ENCODE measurements around the gene AJUBA.
"Not testable (repeated sequence)": the region's sequence is repeated elsewhere in the genome, so short reads cannot be mapped to it uniquely, and the experiment has no call there.

Gene AJUBA

DNA sequence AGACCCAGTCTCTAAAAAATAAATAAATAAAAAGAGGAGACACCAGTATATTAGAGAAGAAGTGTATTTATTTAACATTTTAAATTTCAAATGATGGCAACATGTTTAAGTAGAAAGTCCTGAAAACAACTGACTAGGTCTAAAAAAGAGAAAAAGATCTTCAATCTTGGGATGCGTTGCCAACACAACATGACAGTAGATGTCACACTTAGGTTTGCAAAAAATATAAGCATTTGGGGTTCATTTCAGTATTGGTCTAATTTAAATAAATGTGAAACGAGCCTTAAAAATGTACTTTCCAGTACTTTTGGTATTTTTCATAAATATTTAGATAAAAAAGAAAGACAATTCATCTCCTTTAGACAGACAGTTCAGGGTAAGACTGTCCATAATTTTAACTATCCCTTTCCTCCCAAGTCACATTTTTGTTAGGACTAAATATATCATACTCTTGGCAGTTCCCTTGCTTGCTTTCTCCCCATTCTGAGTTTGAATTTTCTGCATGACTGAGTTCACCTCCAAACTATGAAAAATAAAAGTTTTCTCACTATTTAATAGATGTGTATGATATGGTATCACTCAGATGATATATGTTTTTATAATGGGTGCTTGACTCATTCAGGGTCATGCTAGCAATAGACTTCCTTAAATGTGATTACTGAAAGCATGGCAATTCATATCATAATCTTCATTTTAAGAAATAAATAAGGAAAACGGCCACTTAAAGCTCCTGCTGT lies 23.3 kb upstream of the AJUBA start:
- no peak for DNase-seq

DNA sequence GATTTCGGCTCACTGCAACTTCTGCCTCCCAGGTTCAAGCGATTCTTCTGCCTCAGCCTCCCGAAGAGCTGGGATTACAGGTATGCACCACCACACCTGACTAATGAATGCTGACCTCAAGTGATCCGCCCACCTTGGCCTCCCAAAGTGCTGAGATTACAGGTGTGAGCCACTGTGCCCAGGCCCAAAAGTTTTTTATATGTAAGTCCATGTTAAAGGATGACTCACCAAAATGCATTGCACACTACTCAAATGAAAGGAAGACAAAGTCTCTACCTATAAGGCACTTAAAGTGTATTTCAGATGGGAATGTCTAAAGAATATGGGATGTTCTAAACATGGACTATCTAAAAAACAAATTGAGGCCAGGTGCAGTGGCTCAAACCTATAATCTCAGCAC lies 21.9 kb upstream of the AJUBA start:
- DNase-seq: not testable (repeated sequence)

DNA sequence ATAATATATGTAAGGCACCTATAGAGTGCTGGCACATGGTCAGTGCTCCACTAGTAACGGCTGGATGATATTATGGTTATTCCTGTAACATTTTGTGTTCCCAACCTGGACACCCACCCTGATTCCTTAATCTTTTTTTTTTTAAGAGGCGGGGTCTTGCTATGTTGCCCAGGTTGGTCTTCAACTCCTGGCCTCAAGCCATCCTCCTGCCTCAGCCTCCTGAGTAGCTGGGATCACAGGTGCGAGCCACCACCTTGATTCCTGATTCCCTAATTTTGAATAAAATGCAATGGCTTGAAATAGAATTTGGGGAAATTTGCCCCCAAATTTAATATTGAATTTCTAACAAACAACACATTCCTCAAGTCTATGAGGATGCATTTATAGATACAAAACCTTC lies 20.2 kb upstream of the AJUBA start:
- no peak for DNase-seq

DNA sequence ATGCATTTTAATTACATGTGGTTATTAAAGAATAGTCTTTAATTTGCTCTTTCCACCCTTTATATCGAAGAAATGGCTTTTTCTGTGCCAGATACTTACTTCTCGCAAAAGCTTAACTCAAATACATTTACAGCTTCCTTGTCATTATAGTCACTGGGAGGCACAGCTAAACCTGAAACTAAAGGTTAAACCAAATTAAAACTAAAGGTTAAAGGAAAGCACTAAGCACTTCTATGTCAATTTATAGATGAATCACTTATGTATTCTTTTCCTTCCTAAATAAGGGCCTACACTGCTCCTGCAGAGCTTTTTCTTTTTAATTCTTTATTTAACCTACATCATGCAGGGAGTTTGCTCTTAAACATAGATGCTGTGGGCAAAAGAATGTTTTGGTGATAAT lies 18.5 kb upstream of the AJUBA start:
- DNase-seq: no peak

DNA sequence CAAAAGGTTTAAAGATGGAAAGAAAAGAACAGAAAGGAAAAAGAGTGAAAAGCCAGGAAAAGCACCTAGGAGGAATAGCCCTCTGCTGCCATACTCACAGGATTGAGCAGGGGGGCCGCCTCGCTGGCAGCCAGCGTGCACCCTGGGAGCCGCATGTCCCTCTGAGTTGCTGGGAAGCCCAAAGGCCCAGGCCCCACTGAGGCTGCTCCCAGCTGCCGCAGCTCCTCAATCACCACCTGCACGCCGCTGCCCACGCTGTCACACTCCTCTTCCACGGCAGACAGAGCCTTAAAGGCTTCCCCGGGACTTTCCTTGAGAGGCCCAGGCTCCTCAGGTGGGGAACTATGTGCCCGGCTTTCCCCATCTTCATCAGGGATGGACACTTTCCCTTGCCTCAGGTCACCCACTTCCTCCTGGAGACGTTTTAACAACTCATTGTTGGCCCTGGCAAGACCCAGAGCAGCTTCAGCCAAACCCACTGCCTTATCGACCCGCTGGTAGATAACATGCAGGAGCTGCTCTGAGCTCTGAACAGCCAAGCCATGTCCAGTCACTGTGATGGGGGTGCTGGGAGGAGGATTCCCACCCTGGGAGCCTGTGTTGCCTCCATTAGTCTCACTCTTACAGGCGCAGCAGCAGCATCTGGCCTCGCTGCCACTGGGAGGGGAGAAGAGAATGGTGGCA lies 16.1 kb upstream of the AJUBA start:
- DNase-seq: no peak

DNA sequence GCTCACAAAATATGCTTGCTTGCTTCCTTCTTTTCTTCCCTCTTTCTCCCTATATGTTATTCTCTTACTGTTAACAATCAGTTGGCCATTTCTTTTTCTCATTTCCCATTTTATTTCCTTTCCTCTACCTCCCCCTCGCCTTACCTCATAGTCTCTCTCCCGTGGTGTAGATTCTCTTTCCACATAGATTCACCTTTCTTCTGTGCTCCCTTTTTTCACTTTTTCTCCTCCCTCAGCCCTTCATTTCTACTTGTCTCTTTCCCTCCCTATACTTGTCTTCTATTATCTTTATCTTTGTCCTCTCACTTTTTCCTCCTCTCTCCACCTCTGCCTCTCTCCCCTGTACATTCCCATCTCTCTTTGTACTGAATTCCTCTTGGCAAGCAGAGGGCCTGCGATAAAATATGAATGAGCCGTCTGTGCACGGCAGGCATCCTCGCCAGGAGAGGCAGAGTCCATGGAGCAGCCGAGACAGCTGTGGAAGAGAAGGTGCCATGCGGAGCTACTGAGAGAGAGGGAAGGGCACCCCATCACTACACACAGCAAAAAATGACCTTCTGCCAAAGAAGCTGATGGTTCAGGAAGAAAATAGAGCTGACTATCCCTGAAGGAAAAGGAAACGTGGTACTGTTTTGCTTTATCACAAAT lies 15.4 kb upstream of the AJUBA start:
- no peak for DNase-seq

DNA sequence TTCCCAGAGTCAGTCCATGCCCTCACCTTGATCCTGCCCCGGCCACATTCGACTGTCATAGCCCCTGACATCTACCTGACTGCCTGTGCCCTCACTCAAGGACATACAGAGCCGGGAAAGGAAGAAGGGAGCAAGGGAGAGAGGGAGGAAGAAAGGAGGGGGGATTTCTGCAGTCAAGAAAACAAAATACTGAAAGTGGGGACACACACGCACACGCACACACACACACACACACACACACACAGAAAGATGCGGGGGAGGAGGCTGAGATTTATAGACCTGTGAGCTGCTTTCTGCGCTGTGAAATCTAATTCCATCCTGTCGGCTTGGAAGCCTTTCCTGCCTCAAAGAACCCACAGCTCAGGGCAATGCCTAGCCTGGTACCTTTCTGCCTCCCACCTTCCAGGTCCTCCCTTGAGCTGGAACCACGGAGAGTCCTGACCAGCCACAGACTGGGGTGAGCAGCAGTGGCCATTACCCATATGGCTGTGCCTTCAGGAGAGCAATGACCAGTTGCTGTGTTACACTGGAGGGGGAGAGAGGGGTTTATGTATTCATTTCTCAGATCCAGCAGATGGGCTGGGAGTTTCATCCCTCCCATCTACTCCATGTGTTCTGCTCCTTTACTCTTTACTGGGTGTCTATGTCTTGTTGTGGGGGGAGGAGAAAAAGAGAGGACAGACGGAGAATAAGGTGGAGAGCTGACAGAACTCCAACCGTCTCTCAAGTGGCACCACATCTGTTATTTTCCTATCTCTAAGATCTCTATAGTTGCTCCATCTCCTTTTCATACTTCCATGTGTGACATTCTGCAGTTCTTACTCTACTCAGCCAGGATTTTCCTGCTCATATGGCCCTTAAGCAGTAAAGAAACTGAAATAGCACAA lies 14.7 kb upstream of the AJUBA start:
- DNase-seq: no peak

DNA sequence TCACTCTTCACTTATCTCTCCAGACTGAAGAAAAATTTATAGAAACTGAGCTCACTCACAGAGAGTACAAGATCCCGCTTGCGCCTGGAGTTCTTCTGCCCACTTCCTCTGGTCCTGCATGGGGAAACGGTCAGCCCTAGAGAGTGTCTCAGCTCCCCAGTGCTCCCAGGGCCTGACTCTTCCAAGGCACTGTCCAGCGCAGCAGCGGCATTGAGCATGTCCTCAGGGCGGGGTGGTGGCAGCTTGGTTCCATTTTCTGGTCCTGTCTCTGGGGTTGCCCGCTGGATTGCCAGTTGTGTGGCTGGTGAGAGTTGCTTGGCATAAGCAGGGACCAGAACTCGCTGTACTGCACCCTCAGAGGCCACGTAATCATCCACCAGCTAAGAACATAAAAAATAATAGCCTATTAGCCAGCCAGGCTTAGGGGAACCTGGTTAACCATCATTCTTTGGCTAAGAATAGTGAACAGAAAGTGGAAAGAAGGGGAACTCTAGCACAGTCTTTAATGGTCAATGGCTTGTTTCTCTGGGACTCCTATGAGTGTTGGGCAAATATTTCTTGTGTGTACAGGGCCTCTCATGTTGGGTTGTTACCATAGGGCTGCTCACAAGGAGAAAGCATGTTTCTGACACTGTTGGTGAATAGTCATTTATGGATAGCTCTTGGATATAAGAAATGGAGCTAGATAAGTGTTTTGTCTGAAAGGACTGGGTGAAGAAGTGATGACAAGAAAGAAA lies 13.7 kb upstream of the AJUBA start:
- DNase-seq: no peak

DNA sequence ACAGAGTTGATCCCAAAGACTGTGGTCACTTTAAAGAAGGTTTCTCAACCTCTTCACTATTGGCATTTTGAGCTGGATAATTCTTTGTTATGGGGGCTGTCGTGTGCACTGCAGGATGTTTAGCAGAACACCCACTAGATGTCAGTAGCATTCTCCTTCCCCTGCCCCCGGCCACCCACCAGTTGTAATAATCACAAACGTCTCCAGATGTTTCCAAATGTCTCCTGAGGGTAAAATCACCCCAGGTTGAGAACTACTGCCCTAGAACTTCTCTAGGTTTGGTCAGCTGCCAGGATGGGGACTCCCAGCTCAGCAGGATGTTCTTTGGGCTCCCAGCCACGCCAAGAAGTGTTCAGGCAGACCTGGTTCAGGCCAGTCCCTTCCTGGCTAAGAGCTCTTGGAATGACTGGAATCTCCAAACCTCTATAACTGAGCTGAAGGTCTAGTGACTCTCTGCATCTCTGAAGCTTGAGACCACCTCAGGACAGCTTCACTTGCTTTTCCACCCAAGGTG lies 12.5 kb upstream of the AJUBA start:
- peak; percentile 33 for DNase-seq

DNA sequence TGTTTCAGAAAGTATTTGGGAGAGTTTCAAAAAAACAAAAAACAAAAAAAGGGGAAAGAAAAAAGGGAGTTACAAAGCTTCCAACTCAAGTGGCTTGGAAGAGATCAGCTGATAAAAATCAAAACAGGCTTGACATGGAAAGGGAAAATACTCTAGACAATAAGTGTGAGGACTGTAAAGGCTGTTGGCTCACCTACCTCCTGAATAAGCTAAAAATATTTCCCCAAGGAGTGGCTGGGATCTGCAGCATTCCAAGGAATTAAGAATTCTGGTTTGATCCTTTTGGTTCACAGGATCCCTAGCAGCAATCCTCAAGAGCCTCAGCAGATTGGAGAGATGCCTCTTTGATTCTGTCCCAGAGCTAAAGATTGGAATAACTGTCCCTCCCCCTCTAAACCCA lies 11.2 kb upstream of the AJUBA start:
- DNase-seq: no peak

DNA sequence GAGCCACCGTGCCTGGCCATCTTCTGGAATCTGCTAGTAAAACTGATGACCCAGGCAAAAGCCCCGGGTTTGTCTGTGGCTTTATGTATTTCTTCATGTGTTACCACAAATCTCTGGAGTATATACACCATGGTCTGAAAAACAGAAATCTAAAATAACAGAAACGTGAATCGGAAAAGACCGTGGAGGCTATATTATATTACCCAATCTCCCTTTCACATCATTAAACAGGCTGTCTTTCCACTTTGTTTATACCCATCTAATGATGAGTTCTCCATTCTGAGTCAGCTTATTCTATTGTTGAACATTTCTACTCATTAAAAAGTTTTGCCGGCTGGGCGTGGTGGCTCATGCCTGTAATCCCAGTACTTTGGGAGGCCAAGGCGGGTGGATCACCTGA lies 9.5 kb upstream of the AJUBA start:
- DNase-seq: no peak

DNA sequence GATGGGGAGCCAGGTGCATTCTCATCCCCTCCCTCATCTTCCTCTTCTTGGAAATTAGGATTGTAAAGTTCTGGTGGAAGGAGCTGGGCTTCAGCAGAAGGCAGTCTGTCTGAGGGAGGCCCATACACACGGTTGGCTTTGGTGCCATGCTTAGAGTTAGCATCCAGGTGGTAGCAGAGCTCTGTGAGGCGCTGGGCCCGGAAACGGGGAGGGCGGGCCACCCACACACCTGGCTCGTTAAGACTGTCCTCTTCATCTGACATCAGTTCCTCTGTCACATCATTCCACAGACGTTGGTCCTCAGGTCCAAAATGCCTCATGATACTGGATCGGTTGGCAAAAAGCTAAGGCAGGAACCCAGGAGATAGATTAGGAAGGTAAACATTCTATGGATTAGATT lies 4.9 kb upstream of the AJUBA start:
- no peak for DNase-seq

DNA sequence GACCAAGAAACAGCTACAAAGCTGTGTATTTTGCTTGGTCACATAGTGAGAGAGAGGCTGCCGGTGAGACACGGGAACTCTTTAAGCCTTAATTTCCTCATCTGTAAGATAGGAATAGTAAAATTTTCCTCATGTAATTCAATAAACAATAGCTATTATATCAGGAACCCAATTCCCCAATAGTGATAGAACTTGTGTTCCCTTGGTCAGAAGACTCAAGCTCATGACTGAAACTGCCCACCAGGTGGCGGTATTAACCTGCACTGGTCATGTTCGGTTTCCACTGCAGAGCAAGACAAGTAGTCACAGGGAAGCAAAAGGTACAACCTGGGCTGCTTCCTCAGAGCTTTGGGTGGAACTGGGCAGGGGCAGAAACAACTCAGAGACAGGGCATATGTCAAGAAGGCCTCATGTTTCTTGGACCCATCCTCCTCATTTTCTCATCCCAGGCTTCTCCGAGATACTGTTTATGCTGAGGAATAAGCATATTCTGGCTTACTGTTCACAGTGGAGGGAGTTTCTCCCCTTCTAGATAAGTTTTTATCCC lies 4.2 kb upstream of the AJUBA start:
- peak; percentile 90 for DNase-seq

DNA sequence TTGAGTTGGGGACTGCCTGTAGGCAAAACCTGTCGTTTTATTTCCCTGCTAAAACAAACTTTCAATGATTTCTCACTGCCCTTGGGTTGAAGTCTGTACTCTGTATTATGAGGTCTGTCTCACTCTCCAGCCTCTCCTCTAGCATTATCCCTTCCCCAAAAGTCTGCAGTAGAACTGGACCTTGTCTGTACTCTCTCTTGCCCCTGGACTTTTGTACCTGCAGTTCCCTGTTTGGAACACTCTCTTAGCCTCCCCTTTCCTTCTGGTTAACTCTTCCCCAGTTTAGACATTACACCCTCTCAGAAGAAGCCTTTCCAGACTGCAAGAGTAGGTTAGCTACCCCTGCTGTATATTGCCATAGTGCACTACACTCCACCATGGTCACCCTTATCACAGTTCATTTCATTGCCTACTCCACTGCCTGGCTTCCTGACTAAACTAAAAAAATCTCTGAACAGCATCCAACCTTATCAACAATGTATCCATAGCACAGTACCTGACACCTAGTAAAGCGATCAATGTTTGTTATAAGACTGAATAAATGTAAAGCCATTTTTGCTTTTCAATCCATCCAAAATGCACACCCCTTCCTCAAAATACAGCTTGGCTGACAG lies 3.6 kb upstream of the AJUBA start:
- DNase-seq: no peak

DNA sequence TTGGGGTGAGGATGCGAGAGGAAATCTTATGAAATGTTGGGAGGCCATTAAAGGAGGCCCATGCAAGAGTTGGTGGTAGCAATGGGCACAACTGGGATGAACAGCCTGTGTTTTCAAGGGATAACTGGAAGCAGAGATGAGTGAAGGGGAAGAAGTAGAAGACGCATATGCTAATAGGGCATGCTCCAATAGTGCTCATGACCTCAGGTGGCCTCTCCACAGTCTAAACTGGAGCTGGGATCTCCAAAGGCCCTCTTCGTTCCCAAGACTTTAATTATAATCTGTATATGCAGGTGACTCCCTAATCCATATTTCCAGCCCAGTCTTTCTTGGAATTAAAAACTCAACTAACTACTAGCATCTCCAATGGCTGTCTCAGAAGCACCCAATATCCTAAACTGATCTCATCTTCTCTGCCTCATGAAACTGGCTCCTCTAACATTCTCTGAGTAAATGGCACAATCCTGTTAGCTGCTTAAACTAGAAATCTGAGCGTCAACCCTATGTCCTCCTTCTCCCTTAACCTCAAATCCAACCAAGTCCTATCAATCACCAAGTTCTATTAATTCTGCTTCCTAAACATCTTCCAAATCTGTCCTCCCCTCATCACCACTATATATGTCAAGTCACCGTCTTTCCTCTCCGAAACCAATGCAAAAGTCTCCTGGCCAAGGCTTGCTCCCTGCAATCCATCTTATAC lies 2.8 kb upstream of the AJUBA start:
- no peak for DNase-seq

DNA sequence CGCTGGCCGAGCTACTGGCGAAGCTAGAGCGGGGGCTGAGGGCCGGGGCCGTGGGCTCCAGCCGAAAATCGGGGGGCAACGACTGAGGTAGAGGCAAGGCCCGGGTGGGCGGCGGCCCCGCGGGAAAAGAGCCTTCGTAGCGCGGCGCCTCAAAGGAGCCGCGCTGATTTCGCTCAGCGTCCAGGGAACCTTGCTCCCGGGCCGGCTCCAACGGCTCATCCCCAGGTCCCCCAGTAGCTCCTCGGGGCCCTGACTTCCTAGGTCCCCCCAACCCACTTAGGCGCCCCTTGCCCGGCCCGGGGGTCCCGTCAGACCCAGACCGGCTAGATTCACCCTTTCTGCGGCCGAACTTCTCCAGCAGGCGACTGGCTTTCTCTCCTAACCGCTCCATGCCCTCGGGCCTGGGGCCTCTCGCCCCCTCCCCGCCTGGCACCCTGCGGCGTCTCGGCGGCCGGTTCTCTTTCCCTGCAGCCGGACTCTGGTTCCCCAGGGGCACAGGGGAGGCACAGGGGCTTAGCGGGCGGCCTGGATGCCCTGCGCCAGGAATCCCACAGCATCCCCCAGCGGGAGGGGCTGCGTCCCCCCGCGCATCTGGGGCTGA lies 375 bp downstream of the AJUBA start:
- DNase-seq: no peak

DNA sequence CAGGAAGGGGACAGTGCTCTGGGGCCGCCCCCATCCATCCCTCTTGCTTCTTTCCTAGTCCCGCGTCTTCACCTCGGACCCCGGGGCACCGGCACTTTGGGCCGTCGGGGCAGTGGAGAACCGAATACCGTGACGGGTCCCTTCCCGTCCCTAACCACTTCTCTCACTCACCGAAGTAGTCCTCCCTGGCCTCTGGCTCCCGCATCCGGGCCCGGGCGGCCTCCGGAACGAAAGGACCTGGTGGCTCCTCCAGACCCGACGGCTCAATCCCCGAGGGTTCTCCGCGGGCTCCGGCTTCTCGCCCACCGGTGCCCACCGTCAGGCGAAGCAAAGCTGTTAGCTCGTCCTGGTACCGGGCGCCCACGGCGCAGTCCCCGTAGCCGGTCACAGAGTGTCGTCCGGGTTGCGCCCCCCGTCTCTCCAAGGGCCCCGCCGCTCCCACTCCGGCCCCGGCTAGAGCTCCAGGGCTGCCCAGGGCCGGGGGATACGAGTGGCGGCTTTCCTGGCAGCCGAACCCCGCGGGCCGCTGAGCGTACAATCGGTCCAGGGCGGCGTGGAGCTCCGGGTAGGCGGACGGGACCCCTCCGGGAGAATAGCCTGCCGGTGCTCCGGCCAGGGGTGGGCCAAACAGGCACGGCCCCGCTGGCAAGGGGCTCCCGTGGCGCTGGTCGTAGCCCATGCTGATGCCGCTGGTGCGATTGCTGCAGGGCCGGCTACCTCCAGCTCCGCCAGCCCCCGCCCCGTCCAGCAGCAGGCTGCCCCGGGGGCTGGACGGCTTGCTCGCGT lies 1.1 kb downstream of the AJUBA start:
- no peak for DNase-seq

DNA sequence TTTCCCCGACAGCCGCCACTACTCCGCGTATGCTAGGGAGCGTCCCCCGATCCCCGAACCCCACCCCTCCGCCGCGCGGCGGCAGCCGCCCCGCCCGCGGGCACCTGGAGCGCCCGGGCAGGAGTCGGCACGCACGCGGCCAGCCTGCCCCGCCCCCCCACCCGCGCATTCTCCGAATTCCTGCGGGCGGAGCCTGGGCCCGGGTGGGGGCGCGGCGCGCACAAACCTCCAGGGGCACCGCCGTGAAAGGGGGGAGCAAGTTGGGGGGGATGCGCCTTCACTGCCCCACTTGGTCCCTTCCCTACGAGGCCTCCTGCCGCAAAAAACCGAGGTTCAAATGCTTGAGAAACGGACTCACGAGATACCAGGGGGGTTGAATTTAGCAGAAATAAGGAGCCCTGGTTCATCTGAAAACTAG lies 1.7 kb downstream of the AJUBA start:
- DNase-seq: no peak

DNA sequence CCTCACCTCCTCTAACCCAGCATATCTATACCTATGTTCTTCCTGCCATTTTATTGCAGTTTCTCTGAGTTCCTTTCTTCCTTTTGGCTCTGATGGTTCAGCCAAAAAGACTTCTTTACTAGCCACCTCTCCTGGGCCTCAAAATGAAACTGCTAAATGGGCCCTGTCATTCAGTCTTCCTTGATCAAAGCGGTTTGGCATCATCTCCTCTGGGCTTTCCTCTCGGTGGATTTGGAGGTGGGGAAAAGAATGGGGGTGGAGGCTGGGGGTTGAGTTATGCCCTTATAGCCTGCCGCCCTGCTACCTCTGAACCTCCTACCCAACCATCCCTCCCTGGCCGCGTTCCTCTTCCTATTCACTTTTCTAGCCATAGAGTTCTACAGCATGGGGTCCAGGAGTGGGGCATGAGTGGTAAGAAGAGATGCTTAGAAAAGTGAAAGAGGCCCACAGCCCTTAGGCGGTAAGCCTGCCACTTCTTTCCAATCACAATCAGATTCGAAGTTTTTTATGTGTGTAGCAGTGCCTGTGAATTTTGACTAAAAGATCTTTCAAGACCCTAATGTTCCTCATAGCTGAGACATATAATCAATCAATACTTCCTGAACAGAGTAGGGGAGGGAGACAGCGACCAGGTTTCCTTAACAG lies 2.5 kb downstream of the AJUBA start:
- DNase-seq: no peak
